KOPT-K1 (cell line): ENCODE results near the gene VPS13C.

Source experiments
- H3K27ac ChIP-seq: fragments of 200-600 bp; sonication (generic); 2 replicates; pipeline ENCODE4 v1.5.1; 2016; ENCODE audit warnings: antibody characterized with exemption, mild to moderate bottlenecking, low read depth, low read length; ENCODE audit not compliant: poor library complexity, severe bottlenecking
- H3K36me3 ChIP-seq: fragments of 200-600 bp; sonication (generic); 2 replicates; pipeline ENCODE4 v1.5.1; 2017; ENCODE audit warnings: antibody characterized with exemption, mild to moderate bottlenecking, low read length, moderate library complexity; ENCODE audit not compliant: insufficient read depth
- H3K9me3 ChIP-seq: fragments of 200-600 bp; sonication (generic); 2 replicates; pipeline ENCODE4 v1.5.1; 2017; ENCODE audit warnings: antibody characterized with exemption, low read length, mild to moderate bottlenecking; ENCODE audit not compliant: insufficient read depth, poor library complexity, severe bottlenecking

VPS13C gene, protein sequence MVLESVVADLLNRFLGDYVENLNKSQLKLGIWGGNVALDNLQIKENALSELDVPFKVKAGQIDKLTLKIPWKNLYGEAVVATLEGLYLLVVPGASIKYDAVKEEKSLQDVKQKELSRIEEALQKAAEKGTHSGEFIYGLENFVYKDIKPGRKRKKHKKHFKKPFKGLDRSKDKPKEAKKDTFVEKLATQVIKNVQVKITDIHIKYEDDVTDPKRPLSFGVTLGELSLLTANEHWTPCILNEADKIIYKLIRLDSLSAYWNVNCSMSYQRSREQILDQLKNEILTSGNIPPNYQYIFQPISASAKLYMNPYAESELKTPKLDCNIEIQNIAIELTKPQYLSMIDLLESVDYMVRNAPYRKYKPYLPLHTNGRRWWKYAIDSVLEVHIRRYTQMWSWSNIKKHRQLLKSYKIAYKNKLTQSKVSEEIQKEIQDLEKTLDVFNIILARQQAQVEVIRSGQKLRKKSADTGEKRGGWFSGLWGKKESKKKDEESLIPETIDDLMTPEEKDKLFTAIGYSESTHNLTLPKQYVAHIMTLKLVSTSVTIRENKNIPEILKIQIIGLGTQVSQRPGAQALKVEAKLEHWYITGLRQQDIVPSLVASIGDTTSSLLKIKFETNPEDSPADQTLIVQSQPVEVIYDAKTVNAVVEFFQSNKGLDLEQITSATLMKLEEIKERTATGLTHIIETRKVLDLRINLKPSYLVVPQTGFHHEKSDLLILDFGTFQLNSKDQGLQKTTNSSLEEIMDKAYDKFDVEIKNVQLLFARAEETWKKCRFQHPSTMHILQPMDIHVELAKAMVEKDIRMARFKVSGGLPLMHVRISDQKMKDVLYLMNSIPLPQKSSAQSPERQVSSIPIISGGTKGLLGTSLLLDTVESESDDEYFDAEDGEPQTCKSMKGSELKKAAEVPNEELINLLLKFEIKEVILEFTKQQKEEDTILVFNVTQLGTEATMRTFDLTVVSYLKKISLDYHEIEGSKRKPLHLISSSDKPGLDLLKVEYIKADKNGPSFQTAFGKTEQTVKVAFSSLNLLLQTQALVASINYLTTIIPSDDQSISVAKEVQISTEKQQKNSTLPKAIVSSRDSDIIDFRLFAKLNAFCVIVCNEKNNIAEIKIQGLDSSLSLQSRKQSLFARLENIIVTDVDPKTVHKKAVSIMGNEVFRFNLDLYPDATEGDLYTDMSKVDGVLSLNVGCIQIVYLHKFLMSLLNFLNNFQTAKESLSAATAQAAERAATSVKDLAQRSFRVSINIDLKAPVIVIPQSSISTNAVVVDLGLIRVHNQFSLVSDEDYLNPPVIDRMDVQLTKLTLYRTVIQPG (N-terminal part only)

DNA sequence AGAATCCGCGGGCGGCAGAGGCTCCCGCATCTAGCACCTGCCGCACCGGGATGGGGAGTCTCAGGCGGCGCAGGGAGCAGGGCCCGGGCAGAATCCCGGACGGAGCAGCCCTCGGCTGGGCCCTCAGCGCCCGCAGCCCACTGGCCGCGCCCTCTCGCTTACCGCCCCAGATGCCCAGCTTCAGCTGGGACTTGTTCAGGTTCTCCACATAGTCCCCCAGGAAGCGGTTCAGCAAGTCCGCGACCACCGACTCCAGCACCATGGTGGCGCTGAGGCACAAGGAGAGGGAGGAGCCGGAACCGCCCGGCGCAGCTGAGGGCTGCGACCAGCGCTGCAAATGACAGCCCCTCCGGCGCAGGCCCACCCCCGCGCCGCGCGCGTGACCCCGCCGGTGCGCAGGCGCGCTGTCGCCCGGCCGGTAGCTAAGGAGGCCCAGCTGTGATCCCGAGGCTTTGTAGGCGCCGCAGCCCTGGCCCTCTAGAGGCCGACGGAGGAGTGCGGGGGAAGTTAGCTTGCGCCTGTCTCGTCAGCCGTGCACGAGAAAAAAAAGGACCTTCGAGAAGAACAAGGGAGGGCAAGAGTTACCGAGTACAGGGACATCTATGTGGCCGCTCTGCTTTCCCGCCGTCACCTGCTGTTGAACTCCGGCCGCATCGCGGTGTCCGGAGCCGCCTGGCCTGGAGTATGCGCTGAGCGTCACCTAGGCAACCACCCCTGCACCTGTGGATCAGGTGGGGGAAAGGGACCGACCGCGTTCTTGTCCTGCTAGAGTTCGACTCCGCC, at the start of gene VPS13C:
TSS of gene VPS13C (minus strand) at position 335 of the 783 bp plus-strand sequence. CDS start at position 262, 73 bp downstream.
- H3K36me3 ChIP-seq: no peaks in the 10 kb centered on the region
- H3K9me3 ChIP-seq: no peaks in the 10 kb centered on the region
- H3K27ac ChIP-seq: peak within 1 kb of the TSS; percentile 91

DNA sequence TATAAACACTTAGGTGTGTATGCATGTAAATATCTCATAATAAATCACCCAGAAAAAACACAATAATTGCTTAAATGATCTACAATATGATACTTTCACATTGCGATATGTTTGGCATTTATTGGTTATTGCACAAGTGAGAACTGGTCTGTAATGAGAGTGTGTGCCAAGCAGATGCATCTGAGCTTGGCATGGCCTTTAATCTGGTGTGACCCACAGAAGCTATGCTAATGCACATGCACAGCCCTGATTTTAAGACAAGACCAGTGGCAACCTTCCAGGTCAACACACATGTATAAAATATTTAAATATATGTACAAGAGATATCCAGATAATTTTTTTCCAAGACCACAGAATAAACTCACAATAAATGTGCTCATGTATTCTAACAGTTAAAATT, 49.2 kb upstream of the VPS13C start:
- H3K27ac ChIP-seq: no peak overlapping the region
- H3K9me3 ChIP-seq: no peaks in the 10 kb centered on the region

DNA sequence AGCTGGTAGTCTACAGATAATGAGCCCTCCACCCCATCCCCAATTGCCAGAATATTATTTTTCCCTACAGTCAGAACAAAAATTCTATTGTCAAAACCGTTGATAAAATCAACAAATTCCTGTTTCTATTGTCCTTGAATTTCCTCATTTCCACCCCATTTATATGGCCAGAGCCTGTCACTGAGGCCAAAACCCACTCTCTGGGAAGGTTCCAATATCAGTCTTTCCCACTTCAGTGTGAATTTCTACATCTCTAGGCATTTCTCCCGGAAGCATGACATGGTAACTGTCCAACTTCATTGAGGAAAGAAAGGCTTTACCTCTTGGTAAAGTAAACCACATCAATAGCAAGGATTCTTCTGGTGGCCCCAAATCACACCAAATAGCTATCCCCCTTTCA, 48.2 kb upstream of the VPS13C start:
- Histone ChIP-seq H3K9me3 (no peaks in the 10 kb centered on the region), H3K36me3 (no peaks in the 10 kb centered on the region), H3K27ac (no peak overlapping the region)

More for the DNA sequence above, 49.2 kb upstream of the VPS13C start:
- H3K36me3 ChIP-seq: no peaks in the 10 kb centered on the region

DNA sequence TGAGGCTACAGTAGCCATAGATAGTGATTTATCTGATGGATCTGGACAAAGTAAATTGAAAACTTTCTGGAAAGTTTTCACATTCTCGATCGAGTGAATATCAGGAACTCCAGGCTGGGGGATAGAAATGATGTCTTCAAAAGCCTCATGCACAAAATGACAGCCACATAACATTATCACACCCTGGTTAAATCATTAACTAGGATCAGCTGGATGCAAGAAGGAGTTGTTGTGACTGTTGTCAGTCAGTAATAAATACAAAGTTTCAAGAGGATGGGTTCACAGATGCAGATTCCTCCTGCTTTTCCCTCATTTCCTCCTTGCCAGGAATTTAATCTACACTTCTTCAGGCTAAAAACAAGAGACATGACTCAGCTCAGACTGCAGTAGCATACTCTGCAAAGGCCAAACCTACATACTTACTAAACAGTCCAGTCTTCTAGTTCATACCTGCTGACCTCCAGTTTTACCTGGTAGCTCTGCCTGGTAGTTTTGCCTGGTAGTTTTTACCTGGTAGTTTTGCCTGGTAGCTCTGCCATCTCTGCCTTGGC, 47.4 kb upstream of the VPS13C start:
- Histone ChIP-seq H3K27ac (no peak overlapping the region), H3K36me3 (no peaks in the 10 kb centered on the region), H3K9me3 (no peaks in the 10 kb centered on the region)

DNA sequence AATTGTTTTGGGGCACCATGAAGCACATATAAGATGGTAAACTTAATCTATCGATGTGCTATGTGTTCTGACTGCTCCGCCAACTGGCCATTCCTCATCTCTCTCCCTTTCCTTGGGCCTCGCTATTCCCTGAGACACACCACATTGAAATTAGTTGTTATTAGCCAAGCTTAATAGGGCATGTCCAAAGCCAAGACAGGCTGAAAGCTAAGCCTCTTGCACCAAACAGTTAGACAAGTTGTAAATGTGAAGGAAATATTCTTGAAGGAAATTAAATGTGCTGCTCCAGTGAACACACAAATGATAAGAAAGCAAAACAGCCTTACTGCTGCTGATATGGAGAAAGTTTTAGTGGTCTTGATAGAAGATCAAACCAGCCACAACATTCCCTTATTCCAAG, 45.8 kb upstream of the VPS13C start:
- Histone ChIP-seq H3K9me3 (no peaks in the 10 kb centered on the region), H3K36me3 (no peaks in the 10 kb centered on the region), H3K27ac (no peak overlapping the region)

DNA sequence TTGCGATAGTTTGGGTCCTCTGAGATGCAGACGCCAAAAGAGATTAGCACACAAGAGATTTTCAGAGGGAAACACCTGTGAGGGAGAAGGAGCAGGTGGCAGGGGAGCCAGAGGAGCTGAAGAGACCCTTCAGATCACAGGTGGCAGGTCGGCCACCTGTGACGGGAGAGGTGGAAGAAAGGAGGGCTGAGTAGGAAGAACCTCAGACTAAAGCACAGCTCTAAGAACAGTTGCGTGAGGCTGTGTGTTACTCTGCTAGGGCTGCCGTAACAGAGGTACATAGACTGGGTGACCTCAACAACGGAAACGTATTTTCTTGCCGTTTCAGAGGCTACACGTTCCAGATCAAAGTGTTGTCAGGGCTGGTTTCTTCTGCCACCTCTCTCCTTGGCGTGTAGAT, 45.0 kb upstream of the VPS13C start:
- Histone ChIP-seq H3K27ac (no peak overlapping the region), H3K36me3 (no peaks in the 10 kb centered on the region), H3K9me3 (no peaks in the 10 kb centered on the region)

DNA sequence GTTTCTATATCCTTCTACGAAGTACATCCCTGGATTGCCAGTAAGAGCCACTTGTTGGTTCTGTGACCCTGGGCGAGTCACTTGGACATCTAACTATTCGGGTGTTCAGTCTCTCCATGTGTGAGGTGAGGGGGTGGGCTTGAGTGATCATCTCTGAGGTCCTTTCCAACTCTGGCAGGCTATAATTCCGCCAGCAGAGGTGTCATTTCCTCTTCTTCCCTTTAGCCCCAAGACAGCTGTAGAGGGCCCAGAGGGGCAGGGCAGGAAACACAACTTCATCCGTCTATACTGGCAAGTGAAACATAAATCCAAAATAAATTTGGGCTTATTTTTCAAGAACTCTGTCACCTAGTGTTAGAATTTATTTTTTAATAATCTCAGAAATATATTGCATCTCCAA, 44.6 kb upstream of the VPS13C start:
- H3K36me3 ChIP-seq: no peaks in the 10 kb centered on the region

DNA sequence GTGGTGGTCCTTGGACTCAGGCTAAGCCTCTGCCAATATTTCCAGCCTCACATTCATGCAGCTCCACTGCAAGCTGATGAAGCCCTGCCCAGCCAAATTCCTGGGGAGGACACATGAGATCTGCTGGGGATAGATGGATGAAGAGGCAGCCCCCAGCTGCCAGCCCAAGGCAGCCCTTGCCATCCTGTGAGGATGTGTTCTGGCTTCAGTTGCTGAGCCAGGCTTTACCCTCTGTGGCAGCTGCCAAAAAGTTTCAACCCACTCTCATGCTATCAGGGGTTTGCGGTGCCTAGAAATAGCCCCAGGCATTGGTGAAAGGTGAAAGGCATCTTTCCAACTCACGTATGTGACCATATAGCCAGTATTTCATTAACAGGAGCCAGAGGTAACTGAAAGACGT, 44.2 kb upstream of the VPS13C start:
- Histone ChIP-seq H3K27ac (no peak overlapping the region), H3K36me3 (no peaks in the 10 kb centered on the region), H3K9me3 (no peaks in the 10 kb centered on the region)

More for the DNA sequence above, 44.6 kb upstream of the VPS13C start:
- Histone ChIP-seq H3K9me3 (no peaks in the 10 kb centered on the region), H3K27ac (no peak overlapping the region)

DNA sequence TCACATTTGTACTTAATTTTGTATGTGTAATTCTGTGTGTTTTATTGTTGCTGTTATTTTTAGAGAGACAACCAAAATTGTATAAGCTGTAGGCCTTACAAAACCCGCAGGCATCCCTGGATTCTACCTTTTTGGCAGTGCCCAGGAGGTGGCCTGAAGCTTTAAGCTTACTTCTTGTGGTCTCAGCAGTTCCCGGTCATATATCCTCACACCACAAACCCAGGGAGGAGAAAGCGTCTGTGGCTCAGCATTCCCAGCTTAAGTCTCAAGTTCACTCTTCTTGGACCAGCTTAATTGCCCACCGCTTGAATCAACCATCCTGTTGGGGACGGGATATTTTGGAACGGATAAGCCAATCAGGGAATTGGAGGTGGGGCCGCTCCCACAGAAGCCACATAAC, 43.2 kb upstream of the VPS13C start:
- no peaks in the 10 kb centered on the region for H3K36me3 ChIP-seq
- H3K27ac ChIP-seq: no peak overlapping the region
- no peaks in the 10 kb centered on the region for H3K9me3 ChIP-seq

DNA sequence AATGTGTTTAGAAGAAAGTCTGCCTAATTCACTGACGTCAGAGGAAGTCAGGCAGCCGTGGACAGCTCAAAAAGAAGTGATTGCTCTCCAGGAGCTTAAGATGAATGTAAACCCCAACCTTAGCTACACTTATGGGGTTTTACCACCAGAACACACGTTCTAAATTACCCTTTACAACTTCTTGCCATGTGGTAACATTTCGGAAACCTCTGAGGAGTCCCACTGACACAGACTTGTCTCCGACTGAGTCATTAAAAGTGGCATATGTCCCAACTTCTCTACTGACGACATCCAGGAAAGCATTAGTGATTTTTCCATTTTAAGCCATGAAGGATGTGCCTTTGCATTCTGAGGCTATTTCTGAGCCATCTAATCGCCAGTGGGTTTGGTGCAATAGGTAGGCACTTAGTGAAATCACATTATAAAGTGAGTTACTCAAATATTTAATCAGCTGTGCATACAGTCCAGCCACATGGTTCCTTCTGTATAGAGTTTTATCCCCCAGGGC, 38.9 kb upstream of the VPS13C start:
- H3K27ac ChIP-seq: no peak overlapping the region
- no peaks in the 10 kb centered on the region for H3K36me3 ChIP-seq
- H3K9me3 ChIP-seq: no peaks in the 10 kb centered on the region

DNA sequence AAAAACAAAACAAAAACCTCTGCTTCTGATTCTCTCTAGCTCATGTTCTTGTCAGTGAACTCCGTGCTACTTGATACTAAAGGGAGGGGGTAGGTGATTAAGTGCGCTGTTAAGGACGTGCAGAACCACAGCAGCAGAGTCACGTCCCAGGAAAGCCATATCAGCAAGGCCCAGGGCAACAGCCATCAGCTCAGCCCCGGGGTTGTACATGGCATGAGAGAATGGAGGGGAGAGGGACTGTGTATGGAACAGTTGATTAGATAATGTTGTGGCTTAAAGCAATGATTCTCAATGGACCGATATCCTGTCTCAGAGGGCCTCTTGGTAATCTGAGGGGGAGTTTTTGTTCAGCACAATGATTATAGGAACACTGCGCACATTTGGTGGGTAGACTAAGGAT, 34.1 kb upstream of the VPS13C start:
- Histone ChIP-seq H3K36me3 (no peaks in the 10 kb centered on the region), H3K9me3 (no peaks in the 10 kb centered on the region), H3K27ac (no peak overlapping the region)

DNA sequence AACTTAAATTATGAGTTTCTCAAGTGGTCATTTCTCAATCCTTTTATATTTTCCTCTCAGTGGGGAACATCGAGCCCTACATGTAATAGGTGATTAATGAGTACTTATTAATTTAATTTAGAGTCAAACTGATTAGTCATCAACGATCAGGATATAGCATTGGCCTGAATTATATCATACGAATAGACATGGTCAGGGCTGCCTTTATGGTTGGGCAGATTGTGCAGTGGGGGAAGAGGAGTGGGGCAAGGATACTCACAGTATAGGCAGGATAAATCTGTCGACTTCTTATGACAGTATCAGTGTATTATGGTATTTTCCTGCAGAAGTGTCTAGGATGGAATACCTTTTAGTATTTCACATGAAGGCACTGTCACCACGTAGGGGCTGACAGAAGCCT, 33.6 kb upstream of the VPS13C start:
- Histone ChIP-seq H3K27ac (no peak overlapping the region), H3K36me3 (no peaks in the 10 kb centered on the region), H3K9me3 (no peaks in the 10 kb centered on the region)

DNA sequence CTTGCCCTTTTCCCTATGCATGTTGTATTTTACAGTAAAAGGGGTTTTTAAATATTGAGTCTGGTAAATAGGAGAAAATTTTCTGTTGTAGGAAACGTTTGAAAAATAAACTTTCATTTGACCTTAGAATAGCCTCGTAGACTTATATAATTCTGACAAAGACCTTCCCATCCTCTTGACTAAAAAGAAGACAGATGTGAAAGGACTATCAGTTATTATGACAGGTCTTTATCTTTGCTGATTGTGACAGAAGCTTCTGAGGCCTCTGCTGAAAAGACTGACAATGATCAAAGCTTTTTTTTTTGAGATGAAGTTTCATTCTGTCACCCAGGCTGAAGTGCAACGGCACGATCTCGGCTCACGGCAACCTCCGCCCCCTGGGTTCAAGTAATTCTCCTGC, 30.7 kb upstream of the VPS13C start:
- no peaks in the 10 kb centered on the region for H3K9me3 ChIP-seq
- H3K36me3 ChIP-seq: no peaks in the 10 kb centered on the region
- H3K27ac ChIP-seq: no peak overlapping the region

DNA sequence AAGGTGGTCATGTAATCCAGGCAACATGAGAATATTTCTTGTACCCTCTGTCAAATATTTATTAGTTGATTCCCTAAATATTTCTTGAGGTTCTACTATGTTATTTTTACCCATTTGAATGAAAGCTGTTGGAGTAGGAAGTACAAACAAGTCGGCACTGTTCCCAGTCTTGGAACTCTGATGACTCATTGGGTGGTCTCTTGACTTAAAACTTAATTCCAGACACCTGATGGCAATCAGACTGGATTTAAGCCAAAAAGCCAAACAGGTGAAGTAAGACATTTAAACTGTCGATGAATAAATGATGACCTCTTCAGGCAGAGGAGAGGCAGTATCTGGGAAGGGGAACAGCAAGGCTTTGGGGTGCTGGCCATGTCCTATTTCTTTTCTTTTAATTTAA, 29.4 kb upstream of the VPS13C start:
- Histone ChIP-seq H3K36me3 (no peaks in the 10 kb centered on the region), H3K27ac (no peak overlapping the region), H3K9me3 (no peaks in the 10 kb centered on the region)
